Myocyte (in vitro differentiated cells): ENCODE results near the gene WSCD2. TPM values are rescaled to one million over a fixed set of nuclear protein-coding genes. Genes with fewer than 3 reads are reported as not detected.
A peak's percentile ranks its signal among the peaks of the same experiment; 100 is the strongest.

ENCODE experiments used
- DNase-seq: peaks from one replicate; pipeline ENCODE4 v3.0.0-alpha.2; 2012; ENCODE audit warnings: low read depth
- polyA plus RNA-seq: library from polyadenylated mRNA; unstranded; fragments of >200 nt; gene quantifications from one replicate; pipeline ENCODE4 v1.2.1, GENCODE V29; 2012; ENCODE audit warnings: missing spikeins
- total RNA-seq: library from RNA; depleted of rRNA; stranded (reverse); fragments of >200 nt; gene quantifications from 2 replicates; pipeline ENCODE4 v1.2.3, GENCODE V29; 2014

The WSCD2 gene
- total RNA-seq, result not detected in 2 replicates
- not detected for polyA plus RNA-seq

GRCh38 chr12:108129017-108129812, at the start of gene WSCD2:
Gene WSCD2 (plus strand): TSS chr12:108129288. CDS start chr12:108195833, 66,545 bp downstream.
- peak; percentile 17 for DNase-seq

GRCh38 chr12:108079721-108080120, 49.4 kb upstream of the WSCD2 start:
- DNase-seq, result no peak

GRCh38 chr12:108080363-108080762, 48.7 kb upstream of the WSCD2 start:
- DNase-seq, result no peak

- no peak for DNase-seq
Observed at GRCh38 chr12:108082485-108082884, 46.6 kb upstream of the WSCD2 start.

GRCh38 chr12:108087900-108088299, 41.2 kb upstream of the WSCD2 start:
- no peak for DNase-seq

- no peak for DNase-seq
Observed at GRCh38 chr12:108090107-108090899, 38.8 kb upstream of the WSCD2 start.

GRCh38 chr12:108090932-108091678, 38.0 kb upstream of the WSCD2 start:
- no peak for DNase-seq

GRCh38 chr12:108091679-108092051, 37.4 kb upstream of the WSCD2 start:
- no peak for DNase-seq

GRCh38 chr12:108093209-108093608, 35.9 kb upstream of the WSCD2 start:
- DNase-seq, result no peak

- DNase-seq, result no peak
Observed at GRCh38 chr12:108094056-108094649, 34.9 kb upstream of the WSCD2 start.

GRCh38 chr12:108097160-108097911, 31.8 kb upstream of the WSCD2 start:
- no peak for DNase-seq

- no peak for DNase-seq
Observed at GRCh38 chr12:108098374-108098773, 30.7 kb upstream of the WSCD2 start.

- DNase-seq, result no peak
Observed at GRCh38 chr12:108099073-108099472, 30.0 kb upstream of the WSCD2 start.

- DNase-seq, result no peak
Observed at GRCh38 chr12:108099778-108100489, 29.2 kb upstream of the WSCD2 start.

GRCh38 chr12:108101605-108102175, 27.4 kb upstream of the WSCD2 start:
- no peak for DNase-seq

- DNase-seq, result no peak
Observed at GRCh38 chr12:108102363-108102762, 26.7 kb upstream of the WSCD2 start.

- DNase-seq, result no peak
Observed at GRCh38 chr12:108103087-108103486, 26.0 kb upstream of the WSCD2 start.

- DNase-seq, result no peak
Observed at GRCh38 chr12:108103517-108103916, 25.6 kb upstream of the WSCD2 start.

GRCh38 chr12:108104657-108105056, 24.4 kb upstream of the WSCD2 start:
- DNase-seq, result no peak

GRCh38 chr12:108106599-108106998, 22.5 kb upstream of the WSCD2 start:
- no peak for DNase-seq
